Cardiac muscle cell (in vitro differentiated cells and primary cell): ENCODE results near the gene CSMD2. TPM values are rescaled to one million over a fixed set of nuclear protein-coding genes. Genes with fewer than 3 reads are reported as not detected.
"Not testable (repeated sequence)": the region's sequence is repeated elsewhere in the genome, so short reads cannot be mapped to it uniquely, and the experiment has no call there.

ENCODE experiments used
- DNase-seq, 2 donors: peaks; one replicate each; pipeline versions ENCODE4 v3.0.0 to v3.0.0-alpha.2; 2010 to 2017; ENCODE audit warnings: low read depth in 1 of 2, low spot score in 1 of 2
- H3K27ac ChIP-seq: fragments of 200-600 bp; sonication (generic); 2 replicates; pipeline ENCODE4 v1.5.1; 2016
- H3K27me3 ChIP-seq: fragments of 200-600 bp; sonication (generic); 2 replicates; pipeline ENCODE4 v1.6.0; 2016; ENCODE audit warnings: control low read depth
- H3K36me3 ChIP-seq: fragments of 200-600 bp; sonication (generic); 2 replicates; pipeline ENCODE4 v1.5.1; 2016; ENCODE audit warnings: control low read depth
- H3K4me1 ChIP-seq: fragments of 200-600 bp; sonication (generic); 2 replicates; pipeline ENCODE4 v1.8.1; 2017; ENCODE audit warnings: low read depth, mild to moderate bottlenecking, mixed run types
- H3K4me3 ChIP-seq: fragments of 200-600 bp; sonication (generic); 2 replicates; pipeline ENCODE4 v1.5.1; 2016; ENCODE audit warnings: mild to moderate bottlenecking
- H3K9me3 ChIP-seq: fragments of 200-600 bp; sonication (generic); 2 replicates; pipeline ENCODE4 v1.5.1; 2017; ENCODE audit warnings: low read depth, mild to moderate bottlenecking, control low read depth
- CTCF ChIP-seq: IDR thresholded peaks from 2 replicates; pipeline ENCODE4 v1.5.1; 2012; ENCODE audit warnings: low read depth, mild to moderate bottlenecking, low read length
- polyA plus RNA-seq: library from polyadenylated mRNA; unstranded; fragments of >200 nt; fragmentation: Nextera tagmentation; extraction: Ambion mirVana; gene quantifications from 2 replicates; pipeline ENCODE4 v1.2.1, GENCODE V29; 2016
- total RNA-seq: library from RNA; depleted of rRNA; stranded (reverse); fragments of >200 nt; gene quantifications from 2 replicates; pipeline ENCODE4 v1.2.3, GENCODE V29; 2016

CSMD2 gene
- total and polyA plus RNA-seq, 2 experiments from 2014 or later, result 0.24 TPM; not detected in 1

GRCh38 chr1:34190692-34191091, 25.7 kb upstream of the CSMD2 start:
- no peak overlapping the region for H3K4me3 ChIP-seq
- H3K27me3 ChIP-seq, result peaks cover 16% of the 10 kb centered on the region
- DNase-seq, result no peak
- H3K36me3 ChIP-seq, result no peaks in the 10 kb centered on the region
- H3K27ac ChIP-seq, result no peak overlapping the region
- no peak for TF ChIP-seq CTCF
- no peaks in the 10 kb centered on the region for H3K4me1 ChIP-seq
- no peaks in the 10 kb centered on the region for H3K9me3 ChIP-seq

- Histone ChIP-seq H3K4me1 (no peaks in the 10 kb centered on the region), H3K9me3 (no peaks in the 10 kb centered on the region), H3K4me3 (no peak overlapping the region), H3K27ac (no peak overlapping the region), H3K27me3 (peaks cover 24% of the 10 kb centered on the region), H3K36me3 (no peaks in the 10 kb centered on the region)
- TF ChIP-seq CTCF, result no peak
- no peak for DNase-seq
Observed at GRCh38 chr1:34188985-34189384, 24.0 kb upstream of the CSMD2 start.

- no peak for DNase-seq
- H3K36me3 ChIP-seq, result no peaks in the 10 kb centered on the region
- H3K9me3 ChIP-seq, result no peaks in the 10 kb centered on the region
- H3K4me1 ChIP-seq, result no peaks in the 10 kb centered on the region
- no peak overlapping the region for H3K4me3 ChIP-seq
- peaks cover 24% of the 10 kb centered on the region for H3K27me3 ChIP-seq
- TF ChIP-seq CTCF, result no peak
- H3K27ac ChIP-seq, result no peak overlapping the region
Observed at GRCh38 chr1:34188418-34188817, 23.4 kb upstream of the CSMD2 start.

- Histone ChIP-seq H3K4me1 (no peaks in the 10 kb centered on the region), H3K4me3 (no peak overlapping the region), H3K9me3 (no peaks in the 10 kb centered on the region), H3K36me3 (no peaks in the 10 kb centered on the region), H3K27me3 (peaks cover 24% of the 10 kb centered on the region), H3K27ac (no peak overlapping the region)
- TF ChIP-seq CTCF, result no peak
- no peak for DNase-seq
Observed at GRCh38 chr1:34186741-34187494, 21.9 kb upstream of the CSMD2 start.

- H3K4me3 ChIP-seq, DNase-seq, H3K36me3 ChIP-seq, H3K4me1 ChIP-seq, H3K9me3 ChIP-seq, H3K27ac ChIP-seq: not testable (repeated sequence)
- peaks cover 22% of the 10 kb centered on the region for H3K27me3 ChIP-seq
Observed at GRCh38 chr1:34183381-34183780, 18.4 kb upstream of the CSMD2 start.

- DNase-seq, result peak in 1 of 2 donors; percentile 39
- H3K36me3 ChIP-seq, result no peaks in the 10 kb centered on the region
- no peak overlapping the region for H3K4me3 ChIP-seq
- no peak for TF ChIP-seq CTCF
- H3K4me1 ChIP-seq, result no peaks in the 10 kb centered on the region
- no peak overlapping the region for H3K27ac ChIP-seq
- H3K27me3 ChIP-seq, result peaks cover 36% of the 10 kb centered on the region
- H3K9me3 ChIP-seq, result no peaks in the 10 kb centered on the region
Observed at GRCh38 chr1:34178072-34178471, 13.0 kb upstream of the CSMD2 start.
